Superior temporal gyrus (tissue), 1 donor: ENCODE measurements around the gene B4GALT5.

ENCODE experiments used
- DNase-seq: peaks from one replicate; pipeline ENCODE4 v3.0.0-alpha.2; 2016; ENCODE audit errors: extremely low spot score

B4GALT5 gene

GRCh38 chr20:49658508-49658907, 55.2 kb downstream of the B4GALT5 start:
- DNase-seq = no peak

- DNase-seq = no peak
These were observed 56.4 kb downstream of the B4GALT5 start for GRCh38 chr20:49657118-49657901.

- DNase-seq = no peak
These were observed 57.4 kb downstream of the B4GALT5 start for GRCh38 chr20:49656304-49656703.

- no peak for DNase-seq
These were observed 59.7 kb downstream of the B4GALT5 start for GRCh38 chr20:49653925-49654434.

GRCh38 chr20:49649672-49650071, 64.0 kb downstream of the B4GALT5 start:
- DNase-seq = no peak

- DNase-seq = no peak
These were observed 66.1 kb downstream of the B4GALT5 start for GRCh38 chr20:49647550-49647949.

- no peak for DNase-seq
These were observed 67.2 kb downstream of the B4GALT5 start for GRCh38 chr20:49646528-49646927.

GRCh38 chr20:49646126-49646525, 67.6 kb downstream of the B4GALT5 start:
- DNase-seq = no peak

- DNase-seq = no peak
These were observed 68.6 kb downstream of the B4GALT5 start for GRCh38 chr20:49644980-49645565.

- DNase-seq = peak; percentile 24
These were observed 70.9 kb downstream of the B4GALT5 start for GRCh38 chr20:49642816-49643215.

- DNase-seq = peak; percentile 37
These were observed 71.7 kb downstream of the B4GALT5 start for GRCh38 chr20:49641683-49642656.

- no peak for DNase-seq
These were observed 76.5 kb downstream of the B4GALT5 start for GRCh38 chr20:49637046-49637637.

GRCh38 chr20:49636447-49636846, 77.2 kb downstream of the B4GALT5 start:
- no peak for DNase-seq

- DNase-seq = no peak
These were observed 77.8 kb downstream of the B4GALT5 start for GRCh38 chr20:49635866-49636265.

GRCh38 chr20:49635166-49635565, 78.5 kb downstream of the B4GALT5 start:
- peak; percentile 23 for DNase-seq

- DNase-seq = no peak
These were observed 79.6 kb downstream of the B4GALT5 start for GRCh38 chr20:49634116-49634515.

GRCh38 chr20:49633643-49634042, 80.0 kb downstream of the B4GALT5 start:
- peak; percentile 42 for DNase-seq

GRCh38 chr20:49633023-49633422, 80.7 kb downstream of the B4GALT5 start:
- no peak for DNase-seq

- no peak for DNase-seq
These were observed 81.7 kb downstream of the B4GALT5 start for GRCh38 chr20:49631856-49632418.

GRCh38 chr20:49631061-49631716, 82.5 kb downstream of the B4GALT5 start:
- no peak for DNase-seq
